K562 (cell line): ENCODE measurements around the gene LMBR1. TPM values are rescaled to one million over a fixed set of nuclear protein-coding genes. Genes with fewer than 3 reads are reported as not detected.

ENCODE experiments used
- ATAC-seq: fragments of 200-7000 bp; cut with Tn5 transposase; 3 replicates; pipeline ENCODE4 v1.9.1; 2020; ENCODE audit warnings: moderate library complexity
- BruUV-seq: library from RNA; stranded (reverse); fragments of 400-500 nt; replicated peaks from 2 replicates; lab custom pipeline; 2021; lab: Mats Ljungman, UMichigan
- CTCF ChIA-PET: fragments of 300-600 bp; formaldehyde crosslinking; extraction: SDS; loops from one replicate; lab custom pipeline; 2021; ENCODE audit warnings: low intra/inter-chr PET ratio; lab: Yijun Ruan, JAX
- POLR2A ChIA-PET: fragments of 300-600, 350-650 bp; sonication (Branson Sonifier 250); formaldehyde crosslinking; extraction: SDS; loops from one replicate; lab custom pipeline; 2021; ENCODE audit warnings: antibody characterized with exemption, inconsistent platforms; lab: Yijun Ruan, JAX
- DNase-seq, 4 experiments: peaks; one replicate each; pipeline versions ENCODE4 v3.0.0 to v3.0.0-alpha.2; 2011 to 2018; ENCODE audit warnings: low spot score in 3 of 4, mixed read lengths in 3 of 4; ENCODE audit errors: extremely low read depth in 1 of 4
- FAIRE-seq: peaks from 2 replicates; lab custom pipeline; 2011; peaks lifted over from hg19 to GRCh38; lab: Jason Lieb, UNC
- H2AFZ ChIP-seq: 2 replicates; pipeline ENCODE4 v1.6.0; 2011; ENCODE audit warnings: low read depth, low read length, control low read depth, inconsistent platforms
- H3K27ac ChIP-seq: fragments of 200-600 bp; 3 replicates; pipeline ENCODE4 v1.8.0; 2011; ENCODE audit warnings: low read depth, mild to moderate bottlenecking, control low read depth, inconsistent platforms, low read length, moderate library complexity, mixed read lengths; ENCODE audit errors: extremely low read depth
- H3K27me3 ChIP-seq, 2 experiments: fragments of 300-600 bp in 1 of 2; 2 replicates in 1 of 2; 3 replicates in 1 of 2; pipeline versions ENCODE4 v1.6.0 to v1.8.0; 2011; ENCODE audit warnings: inconsistent platforms in 2 of 2, low read length in 2 of 2, mild to moderate bottlenecking in 1 of 2, mixed read lengths in 1 of 2, moderate library complexity in 1 of 2; ENCODE audit not compliant: control insufficient read depth in 2 of 2, insufficient read depth in 2 of 2
- H3K36me3 ChIP-seq: fragments of 300-600 bp; 3 replicates; pipeline ENCODE4 v1.8.0; 2011; ENCODE audit warnings: mild to moderate bottlenecking, low read length, inconsistent platforms; ENCODE audit not compliant: control insufficient read depth, insufficient read depth
- H3K4me1 ChIP-seq, 2 experiments: fragments of 200-600 bp in 1 of 2; replicated peaks in 1 of 2; 2 replicates in 1 of 2; 3 replicates in 1 of 2; pipeline versions ENCODE4 v1.5.1 to v1.8.0; 2011; ENCODE audit warnings: inconsistent platforms in 2 of 2, low read length in 2 of 2, mild to moderate bottlenecking in 1 of 2, mixed read lengths in 1 of 2, moderate library complexity in 1 of 2; ENCODE audit not compliant: control insufficient read depth in 2 of 2, insufficient read depth in 2 of 2
- H3K4me2 ChIP-seq: 2 replicates; pipeline ENCODE4 v1.6.1; 2011; ENCODE audit warnings: low read length, control low read depth, inconsistent platforms, mixed read lengths; ENCODE audit not compliant: insufficient read depth
- H3K4me3 ChIP-seq: fragments of 200-600 bp; sonication (generic), shearing (Covaris generic); 2 replicates; pipeline ENCODE4 v1.5.1; 2016; ENCODE audit warnings: control low read depth, inconsistent platforms
- H3K79me2 ChIP-seq: fragments of 200-600 bp; 3 replicates; pipeline ENCODE4 v1.8.0; 2011; ENCODE audit warnings: low read length, inconsistent platforms; ENCODE audit not compliant: control insufficient read depth, insufficient read depth
- H3K9ac ChIP-seq, 2 experiments: 2 replicates each; pipeline versions ENCODE4 v1.6.0 to v1.6.1; 2011; ENCODE audit warnings: low read depth in 2 of 2, low read length in 2 of 2, control low read depth in 1 of 2, inconsistent platforms in 1 of 2, mild to moderate bottlenecking in 1 of 2, mixed read lengths in 1 of 2; ENCODE audit not compliant: insufficient read depth in 1 of 2
- H3K9me1 ChIP-seq: one replicate; pipeline ENCODE4 v1.6.0; 2011; ENCODE audit warnings: inconsistent platforms, mild to moderate bottlenecking, low read length, moderate library complexity; ENCODE audit not compliant: control insufficient read depth, insufficient read depth
- H3K9me3 ChIP-seq: replicated peaks from 2 replicates; pipeline ENCODE4 v1.5.1; 2011; ENCODE audit warnings: low read depth, low read length, inconsistent platforms; ENCODE audit not compliant: control insufficient read depth, insufficient read depth
- H4K20me1 ChIP-seq: replicated peaks from 2 replicates; pipeline ENCODE4 v1.6.1; 2011; ENCODE audit warnings: low read length, inconsistent platforms, mixed read lengths; ENCODE audit not compliant: control insufficient read depth, insufficient read depth
- BDP1 ChIP-seq: IDR thresholded peaks from 3 replicates; pipeline ENCODE4 v1.6.1; 2011; ENCODE audit not compliant: insufficient read length, insufficient read depth
- CEBPG ChIP-seq, 3 experiments: fragments of 200-800 bp in 1 of 3; sonication (Bioruptor generic) in 1 of 3; sonication (generic) in 1 of 3; formaldehyde crosslinking in 1 of 3; IDR thresholded peaks in 2 of 3; conservative IDR thresholded peaks in 1 of 3; 2 replicates each; pipeline versions ENCODE4 v1.6.1 to v1.8.0; 2016 to 2022; ENCODE audit warnings: missing compliant biosample characterization in 2 of 3, missing genetic modification characterization in 2 of 3, mild to moderate bottlenecking in 1 of 3, missing genetic modification reagents in 1 of 3
- CXXC5 ChIP-seq: fragments of 250-450 bp; sonication (Bioruptor Pico); IDR thresholded peaks from 2 replicates; pipeline ENCODE4 v1.8.0; 2022; ENCODE audit warnings: inconsistent platforms, mild to moderate bottlenecking, moderate library complexity
- DPF2 ChIP-seq: fragments of 450-650 bp; IDR thresholded peaks from 2 replicates; pipeline ENCODE4 v1.6.1; 2016
- E2F6 ChIP-seq, 2 experiments: IDR thresholded peaks; 2 replicates each; pipeline ENCODE4 v1.6.1; 2011; ENCODE audit warnings: borderline replicate concordance in 1 of 2, control low read depth in 1 of 2, low read depth in 1 of 2, low read length in 1 of 2, mild to moderate bottlenecking in 1 of 2, mixed read lengths in 1 of 2, moderate library complexity in 1 of 2; ENCODE audit not compliant: insufficient read depth in 1 of 2, insufficient read length in 1 of 2, poor library complexity in 1 of 2, severe bottlenecking in 1 of 2; ENCODE audit errors: extremely low read depth in 1 of 2
- ERF ChIP-seq: fragments of 450-650 bp; formaldehyde crosslinking; IDR thresholded peaks from 2 replicates; pipeline ENCODE4 v1.4.0; 2020; ENCODE audit warnings: mild to moderate bottlenecking, mixed read lengths
- GTF2F1 ChIP-seq: IDR thresholded peaks from 2 replicates; pipeline ENCODE4 v1.6.1; 2011; ENCODE audit warnings: low read depth, low read length, improper control_type of control experiment
- IRF9 ChIP-seq: fragments of 450-650 bp; IDR thresholded peaks from 2 replicates; pipeline ENCODE4 v1.6.1; 2016; ENCODE audit warnings: missing biosample characterization, missing genetic modification characterization
- JUND ChIP-seq, 2 experiments: IDR thresholded peaks; 2 replicates in 1 of 2; 3 replicates in 1 of 2; pipeline ENCODE4 v1.6.1; 2011; ENCODE audit warnings: borderline replicate concordance in 2 of 2, low read depth in 2 of 2, low read length in 2 of 2, improper control_type of control experiment in 1 of 2, missing biosample characterization in 1 of 2, missing genetic modification characterization in 1 of 2, missing genetic modification reagents in 1 of 2
- NFIX ChIP-seq: fragments of 250-450 bp; sonication (Bioruptor Pico); IDR thresholded peaks from 2 replicates; pipeline ENCODE4 v1.4.0; 2020; ENCODE audit warnings: low read depth, mild to moderate bottlenecking, moderate library complexity
- NR4A1 ChIP-seq, 2 experiments: fragments of 250-450 bp in 1 of 2; fragments of 450-650 bp in 1 of 2; sonication (Bioruptor Pico) in 1 of 2; IDR thresholded peaks; 2 replicates each; pipeline versions ENCODE4 v1.4.0 to v1.6.1; 2016 to 2020; ENCODE audit warnings: mild to moderate bottlenecking in 2 of 2, missing compliant biosample characterization in 1 of 2, missing genetic modification characterization in 1 of 2, moderate library complexity in 1 of 2
- POLR2A ChIP-seq: fragments of 450-650 bp; conservative IDR thresholded peaks from 2 replicates; pipeline ENCODE4 v1.6.1; 2016
- POLR2B ChIP-seq: fragments of 450-650 bp; IDR thresholded peaks from 2 replicates; pipeline ENCODE4 v1.6.1; 2018; ENCODE audit warnings: low read depth; ENCODE audit not compliant: partially characterized antibody
- POLR2G ChIP-seq: fragments of 200-400 bp; formaldehyde crosslinking; IDR thresholded peaks from 2 replicates; pipeline ENCODE4 v1.6.1; 2017; ENCODE audit warnings: low read depth, mild to moderate bottlenecking, antibody characterized with exemption, low read length, moderate library complexity
- POLR2H ChIP-seq: IDR thresholded peaks from 2 replicates; pipeline ENCODE4 v1.6.1; 2016; ENCODE audit warnings: missing genetic modification characterization, low read depth, mild to moderate bottlenecking, control low read depth, missing compliant biosample characterization, moderate library complexity
- SOX6 ChIP-seq: fragments of 450-650 bp; IDR thresholded peaks from 2 replicates; pipeline ENCODE4 v1.6.1; 2014; ENCODE audit warnings: mild to moderate bottlenecking
- SRF ChIP-seq, 2 experiments: fragments of 250-450, 450-650 bp in 1 of 2; sonication (Bioruptor Pico) in 1 of 2; sonication (generic) in 1 of 2; formaldehyde crosslinking; IDR thresholded peaks; 2 replicates each; pipeline versions ENCODE4 v1.5.0 to v1.5.1; 2020 to 2022; ENCODE audit warnings: mild to moderate bottlenecking in 1 of 2, missing genetic modification reagents in 1 of 2
- ZKSCAN1 ChIP-seq: fragments of 150-350 bp; IDR thresholded peaks from 2 replicates; pipeline ENCODE4 v1.6.1; 2016; ENCODE audit warnings: low read depth, low read length
- ZNF696 ChIP-seq: fragments of 250-450 bp; sonication (Bioruptor Pico); conservative IDR thresholded peaks from 2 replicates; pipeline ENCODE4 v1.4.0; 2020; ENCODE audit warnings: mild to moderate bottlenecking, moderate library complexity
- WGBS: fragments of 100-300 bp; shearing (Covaris generic); methylation state at CpG from one replicate; pipeline ENCODE4 v1.1.6; 2016; ENCODE audit warnings: low coverage, mixed read lengths; ENCODE audit not compliant: insufficient coverage; ENCODE audit errors: missing lambda C conversion rate; 5-methylcytosine and 5-hydroxymethylcytosine counted together
- in situ Hi-C: fragments of 300-500 bp; cut with MboI; formaldehyde crosslinking; loops from 4 replicates; pipeline ENCODE4 v1.15.0; 2018; ENCODE audit warnings: inconsistent platforms, mixed read lengths
- intact Hi-C: fragments of 100-400 bp; cut with micrococcal nuclease; formaldehyde crosslinking; loops from 2 replicates; pipeline ENCODE4 v1.14.2; 2022
- polyA plus RNA-seq, 8 experiments: library from polyadenylated mRNA; depleted of rRNA in 4 of 8; stranded (reverse) in 5 of 8; unstranded in 3 of 8; fragments of >200 nt; fragmentation: Nextera tagmentation in 2 of 8; fragmentation: Illumina TruSeq in 1 of 8; extraction: Ambion mirVana in 2 of 8; extraction: Trizol in 1 of 8; gene quantifications; 2 replicates each; pipeline versions ENCODE4 v1.2.1 to v1.2.3, GENCODE V29; 2011 to 2014; ENCODE audit warnings: inconsistent platforms in 1 of 8, missing spikeins in 1 of 8
- total RNA-seq, 7 experiments: library from RNA; depleted of rRNA in 6 of 7; stranded (reverse); fragments of >200 nt in 6 of 7; fragmentation: Illumina TruSeq in 2 of 7; extraction: Trizol in 2 of 7; gene quantifications; 2 replicates each; pipeline versions ENCODE4 v1.2.1 to v1.2.3, GENCODE V29; 2011 to 2021; ENCODE audit warnings: low replicate concordance in 1 of 7

Gene LMBR1
- total and polyA plus RNA-seq, 9 of the 15 experiments (the other 6 are each of a cell fraction or from before 2014, with no cell fraction given) = 7.7 to 90.0 (median 59.9) TPM

- TF ChIP-seq E2F6 (IDR thresholded peaks at IDR 0.05; ENCODE audit: borderline replicate concordance in 1 of 2, extremely low read depth in 1 of 2, insufficient read depth in 1 of 2, insufficient read length in 1 of 2, low read depth in 1 of 2, low read length in 1 of 2, poor library complexity in 1 of 2, severe bottlenecking in 1 of 2) = peak in 1 of 2 experiments; percentile 23
- TF ChIP-seq POLR2B = no peak
- peak; percentile 23; the same call in 1 of the 2 replicates for TF ChIP-seq POLR2G
- TF ChIP-seq, all 486 proteins: peak for 7
Observed at GRCh38 chr7:156659961-156660360, 233.0 kb downstream of the LMBR1 start (continued).

GRCh38 chr7:156659203-156659602 lies 233.8 kb downstream of the LMBR1 start:
- no peaks in the 10 kb centered on the region for H4K20me1 ChIP-seq
- no peaks in the 10 kb centered on the region for H3K27me3 ChIP-seq
- no peak for DNase-seq
- H3K4me2 ChIP-seq = no peak overlapping the region
- no peak for FAIRE-seq
- H3K9me3 ChIP-seq = no peaks in the 10 kb centered on the region
- no peak overlapping the region for H2AFZ ChIP-seq
- no peaks in the 10 kb centered on the region for H3K79me2 ChIP-seq
- BruUV-seq = no TSS peak
- H3K27ac ChIP-seq = no peak overlapping the region
- no peaks in the 10 kb centered on the region for H3K36me3 ChIP-seq
- 54% methylated on average over 6 of the region's 6 CpGs for WGBS
- CTCF ChIA-PET = no interaction called here
- no peaks in the 10 kb centered on the region for H3K9me1 ChIP-seq
- no peak overlapping the region for H3K9ac ChIP-seq
- in situ Hi-C loops = no loop called here
- intact Hi-C loops = no loop called here
- no peak for ATAC-seq
- H3K4me3 ChIP-seq = no peak overlapping the region
- H3K4me1 ChIP-seq = peaks cover 7 to 22% of the 10 kb centered on the region in 2 experiments; a peak in 3 of 5 replicates
- POLR2A ChIA-PET = interaction anchor here (0.9 to 1.3 kb wide), 4 partner anchors 9 to 28 kb away, joined by 3 to 4 read pairs (median 4); no protein-coding TSS in a partner anchor
- no peak for TF ChIP-seq ZNF696 (CRISPR knock-in tag)
- TF ChIP-seq CXXC5 (CRISPR knock-in tag) = peak; percentile 26; the same call in 1 of the 2 replicates
- peak; percentile 81 for TF ChIP-seq CEBPG (CRISPR knock-in tag; IDR thresholded peaks at IDR 0.05)
- peak; percentile 92 to 97 for TF ChIP-seq CEBPG (tag; conservative IDR thresholded peaks at IDR 0.05 in 1 of 2, IDR thresholded peaks at IDR 0.05 in 1 of 2)
- TF ChIP-seq NFIX (CRISPR knock-in tag) = no peak
- 0 out of 2 replicates have a peak, but pooled peaks have one; percentile 24 for TF ChIP-seq POLR2A
- TF ChIP-seq POLR2H (tag) = peak; percentile 63
- TF ChIP-seq SOX6 = 0 out of 2 replicates have a peak, but pooled peaks have one; percentile 23
- TF ChIP-seq GTF2F1 = no peak
- TF ChIP-seq NR4A1 (CRISPR knock-in tag; IDR thresholded peaks at IDR 0.05) = no peak
- no peak for TF ChIP-seq NR4A1 (tag; IDR thresholded peaks at IDR 0.05)
- TF ChIP-seq ZKSCAN1 = peak; percentile 82; the same call in 1 of the 2 replicates
- no peak for TF ChIP-seq SRF (CRISPR knock-in tag; IDR thresholded peaks at IDR 0.05)
- 0 out of 2 replicates have a peak, but pooled peaks have one; percentile 11 for TF ChIP-seq DPF2
- TF ChIP-seq JUND (IDR thresholded peaks at IDR 0.05; ENCODE audit: borderline replicate concordance, low read depth, low read length) = peak; percentile 74
- peak; percentile 54; the same call in 1 of the 3 replicates for TF ChIP-seq JUND (tag; IDR thresholded peaks at IDR 0.05; ENCODE audit: borderline replicate concordance, low read depth, low read length)
- TF ChIP-seq IRF9 = peak; percentile 88
- no peak for TF ChIP-seq ERF (CRISPR knock-in tag)
- no peak for TF ChIP-seq BDP1
